Renal cortex interstitium (tissue), 11 donors: ENCODE results near the gene ETNK2. TPM values are rescaled to one million over a fixed set of nuclear protein-coding genes. Genes with fewer than 3 reads are reported as not detected.

Experiments used
- DNase-seq, 11 donors: peaks; one replicate each; pipeline ENCODE4 v3.0.0-alpha.2; 2013; ENCODE audit warnings: low read depth in 9 of 11, low spot score in 4 of 11; ENCODE audit errors: extremely low read depth in 1 of 11
- polyA plus RNA-seq, 3 donors: library from polyadenylated mRNA; unstranded; fragments of 120-200 nt; gene quantifications; one replicate each; pipeline ENCODE4 v1.2.1, GENCODE V29; 2013; ENCODE audit not compliant: insufficient read length in 3 of 3

The ETNK2 gene
- polyA plus RNA-seq, 3 donors = 22.8 to 28.2 (median 23.5) TPM

GRCh38 chr1:204188959-204189639 is 37.3 kb upstream of the ETNK2 start:
- no peak for DNase-seq

- DNase-seq = no peak
Measured at GRCh38 chr1:204186597-204186996, 34.8 kb upstream of the ETNK2 start.

GRCh38 chr1:204181116-204181515 is 29.3 kb upstream of the ETNK2 start:
- DNase-seq = no peak

- no peak for DNase-seq
Measured at GRCh38 chr1:204180133-204180532, 28.3 kb upstream of the ETNK2 start.

- DNase-seq = no peak
Measured at GRCh38 chr1:204178487-204179281, 26.8 kb upstream of the ETNK2 start.

- no peak for DNase-seq
Measured at GRCh38 chr1:204177133-204177532, 25.3 kb upstream of the ETNK2 start.

- no peak for DNase-seq
Measured at GRCh38 chr1:204176049-204176448, 24.2 kb upstream of the ETNK2 start.

GRCh38 chr1:204174958-204175357 is 23.1 kb upstream of the ETNK2 start:
- no peak for DNase-seq

GRCh38 chr1:204172404-204173029 is 20.7 kb upstream of the ETNK2 start:
- DNase-seq = no peak

- DNase-seq = no peak
Measured at GRCh38 chr1:204171751-204172178, 19.9 kb upstream of the ETNK2 start.

- no peak for DNase-seq
Measured at GRCh38 chr1:204170494-204171155, 18.8 kb upstream of the ETNK2 start.

GRCh38 chr1:204169858-204170257 is 18.0 kb upstream of the ETNK2 start:
- DNase-seq = no peak

GRCh38 chr1:204167730-204168129 is 15.9 kb upstream of the ETNK2 start:
- DNase-seq = no peak

GRCh38 chr1:204166219-204166618 is 14.4 kb upstream of the ETNK2 start, which contains the start of gene REN:
TSS of gene REN (minus strand) at chr1:204166337. CDS start at chr1:204166293, 44 bp downstream.
- DNase-seq = no peak

GRCh38 chr1:204162494-204163074 is 10.7 kb upstream of the ETNK2 start:
- DNase-seq = peak in 10 of 11 donors; percentile 49 to 77 (median 62)

- DNase-seq = no peak
Measured at GRCh38 chr1:204161609-204162493, 10.0 kb upstream of the ETNK2 start.

GRCh38 chr1:204157962-204158361 is 6.1 kb upstream of the ETNK2 start:
- DNase-seq = no peak

GRCh38 chr1:204155881-204156280 is 4.0 kb upstream of the ETNK2 start:
- DNase-seq = no peak
